HUES64 (cell line): ENCODE measurements around the gene CDH13.

ENCODE experiments used
- H3K27ac ChIP-seq: 2 replicates; pipeline ENCODE4 v1.7.0; 2013; ENCODE audit warnings: low read depth, low read length, inconsistent platforms
- H3K27me3 ChIP-seq: 2 replicates; pipeline ENCODE4 v1.6.1; 2013; ENCODE audit warnings: mild to moderate bottlenecking, low read length; ENCODE audit not compliant: insufficient read depth
- H3K36me3 ChIP-seq: 2 replicates; pipeline ENCODE4 v1.6.1; 2013; ENCODE audit warnings: mild to moderate bottlenecking, low read length; ENCODE audit not compliant: insufficient read depth
- H3K4me1 ChIP-seq: 2 replicates; pipeline ENCODE4 v1.6.1; 2013; ENCODE audit warnings: mild to moderate bottlenecking, low read length, moderate library complexity; ENCODE audit not compliant: insufficient read depth
- H3K4me3 ChIP-seq: 2 replicates; pipeline ENCODE4 v1.5.1; 2013; ENCODE audit warnings: mild to moderate bottlenecking, low read length, moderate library complexity
- H3K9ac ChIP-seq: 2 replicates; pipeline ENCODE4 v1.6.1; 2013; ENCODE audit warnings: mild to moderate bottlenecking, low read depth, low read length
- H3K9me3 ChIP-seq: 2 replicates; pipeline ENCODE4 v1.6.1; 2013; ENCODE audit warnings: low read depth, low read length; ENCODE audit not compliant: insufficient read depth
- WGBS: fragments of 150-250, 120-280 bp; methylation state at CpG from one replicate; pipeline ENCODE4 v1.1.7; 2013; ENCODE audit warnings: missing lambda C conversion rate; 5-methylcytosine and 5-hydroxymethylcytosine counted together

The CDH13 gene

GRCh38 chr16:83402967-83403366 is 776.2 kb downstream of the CDH13 start:
- 90% methylated on average over 3 of the region's 4 CpGs for WGBS
- no peaks in the 10 kb centered on the region for H3K36me3 ChIP-seq
- H3K9ac ChIP-seq, result no peak overlapping the region
- no peak overlapping the region for H3K4me3 ChIP-seq
- no peaks in the 10 kb centered on the region for H3K27me3 ChIP-seq
- H3K27ac ChIP-seq, result no peak overlapping the region
- H3K9me3 ChIP-seq, result no peaks in the 10 kb centered on the region
- no peaks in the 10 kb centered on the region for H3K4me1 ChIP-seq

GRCh38 chr16:83403761-83404160 is 777.0 kb downstream of the CDH13 start:
- Histone ChIP-seq H3K36me3 (no peaks in the 10 kb centered on the region), H3K27ac (no peak overlapping the region), H3K9me3 (no peaks in the 10 kb centered on the region), H3K4me1 (no peaks in the 10 kb centered on the region), H3K9ac (no peak overlapping the region), H3K4me3 (no peak overlapping the region), H3K27me3 (no peaks in the 10 kb centered on the region)
- WGBS, result 100% methylated on average over 2 of the region's 2 CpGs

GRCh38 chr16:83404261-83404660 is 777.5 kb downstream of the CDH13 start:
- no peak overlapping the region for H3K4me3 ChIP-seq
- H3K4me1 ChIP-seq, result no peaks in the 10 kb centered on the region
- 93% methylated on average over 3 of the region's 3 CpGs for WGBS
- no peak overlapping the region for H3K9ac ChIP-seq
- H3K36me3 ChIP-seq, result no peaks in the 10 kb centered on the region
- no peaks in the 10 kb centered on the region for H3K9me3 ChIP-seq
- H3K27ac ChIP-seq, result no peak overlapping the region
- H3K27me3 ChIP-seq, result no peaks in the 10 kb centered on the region

- no peaks in the 10 kb centered on the region for H3K4me1 ChIP-seq
- H3K9ac ChIP-seq, result no peak overlapping the region
- H3K9me3 ChIP-seq, result no peaks in the 10 kb centered on the region
- H3K4me3 ChIP-seq, result no peak overlapping the region
- WGBS, result 88% methylated on average over 5 of the region's 5 CpGs
- no peaks in the 10 kb centered on the region for H3K27me3 ChIP-seq
- H3K36me3 ChIP-seq, result no peaks in the 10 kb centered on the region
- no peak overlapping the region for H3K27ac ChIP-seq
These were observed 781.2 kb downstream of the CDH13 start for GRCh38 chr16:83407928-83408327.

- WGBS, result 88% methylated on average over 3 of the region's 3 CpGs
- Histone ChIP-seq H3K9ac (no peak overlapping the region), H3K27me3 (no peaks in the 10 kb centered on the region)
These were observed 782.6 kb downstream of the CDH13 start for GRCh38 chr16:83409347-83409746.

GRCh38 chr16:83418565-83418964 is 791.8 kb downstream of the CDH13 start:
- Histone ChIP-seq H3K36me3 (no peaks in the 10 kb centered on the region), H3K4me1 (no peaks in the 10 kb centered on the region), H3K27ac (no peak overlapping the region), H3K9me3 (no peaks in the 10 kb centered on the region), H3K27me3 (no peaks in the 10 kb centered on the region), H3K9ac (no peak overlapping the region), H3K4me3 (no peak overlapping the region)
- 86% methylated on average over 1 of the region's 1 CpG for WGBS

More at GRCh38 chr16:83409347-83409746, 782.6 kb downstream of the CDH13 start:
- Histone ChIP-seq H3K4me1 (no peaks in the 10 kb centered on the region), H3K4me3 (no peak overlapping the region), H3K27ac (no peak overlapping the region), H3K36me3 (no peaks in the 10 kb centered on the region), H3K9me3 (no peaks in the 10 kb centered on the region)

GRCh38 chr16:83420206-83420760 is 793.5 kb downstream of the CDH13 start:
- no peaks in the 10 kb centered on the region for H3K27me3 ChIP-seq
- no peak overlapping the region for H3K4me3 ChIP-seq
- WGBS, result 87% methylated on average over 9 of the region's 9 CpGs
- no peaks in the 10 kb centered on the region for H3K36me3 ChIP-seq
- no peaks in the 10 kb centered on the region for H3K4me1 ChIP-seq
- no peaks in the 10 kb centered on the region for H3K9me3 ChIP-seq
- no peak overlapping the region for H3K27ac ChIP-seq
- no peak overlapping the region for H3K9ac ChIP-seq

- WGBS, result 91% methylated on average over 3 of the region's 3 CpGs
- Histone ChIP-seq H3K27ac (no peak overlapping the region), H3K9ac (no peak overlapping the region), H3K4me3 (no peak overlapping the region), H3K36me3 (no peaks in the 10 kb centered on the region), H3K27me3 (no peaks in the 10 kb centered on the region), H3K4me1 (no peaks in the 10 kb centered on the region), H3K9me3 (no peaks in the 10 kb centered on the region)
These were observed 806.4 kb downstream of the CDH13 start for GRCh38 chr16:83433201-83433600.

- Histone ChIP-seq H3K9ac (no peak overlapping the region), H3K27ac (no peak overlapping the region), H3K9me3 (no peaks in the 10 kb centered on the region), H3K4me1 (no peaks in the 10 kb centered on the region), H3K36me3 (no peaks in the 10 kb centered on the region), H3K27me3 (no peaks in the 10 kb centered on the region), H3K4me3 (no peak overlapping the region)
- WGBS, result 97% methylated on average over 6 of the region's 7 CpGs
These were observed 810.3 kb downstream of the CDH13 start for GRCh38 chr16:83437036-83437435.

- H3K27ac ChIP-seq, result no peak overlapping the region
- H3K9me3 ChIP-seq, result no peaks in the 10 kb centered on the region
- no peak overlapping the region for H3K9ac ChIP-seq
- 89% methylated on average over 3 of the region's 3 CpGs for WGBS
- no peak overlapping the region for H3K4me3 ChIP-seq
- H3K36me3 ChIP-seq, result no peaks in the 10 kb centered on the region
- no peaks in the 10 kb centered on the region for H3K27me3 ChIP-seq
- H3K4me1 ChIP-seq, result no peaks in the 10 kb centered on the region
These were observed 811.6 kb downstream of the CDH13 start for GRCh38 chr16:83438326-83438725.

- no peaks in the 10 kb centered on the region for H3K9me3 ChIP-seq
- H3K4me3 ChIP-seq, result no peak overlapping the region
- WGBS, result 94% methylated on average over 6 of the region's 6 CpGs
- H3K27ac ChIP-seq, result no peak overlapping the region
- H3K9ac ChIP-seq, result no peak overlapping the region
- H3K4me1 ChIP-seq, result no peaks in the 10 kb centered on the region
- no peaks in the 10 kb centered on the region for H3K36me3 ChIP-seq
- no peaks in the 10 kb centered on the region for H3K27me3 ChIP-seq
These were observed 812.6 kb downstream of the CDH13 start for GRCh38 chr16:83439412-83439811.

GRCh38 chr16:83441517-83441916 is 814.7 kb downstream of the CDH13 start:
- H3K36me3 ChIP-seq, result no peaks in the 10 kb centered on the region
- H3K9me3 ChIP-seq, result no peaks in the 10 kb centered on the region
- H3K27me3 ChIP-seq, result no peaks in the 10 kb centered on the region
- no peak overlapping the region for H3K27ac ChIP-seq
- no peaks in the 10 kb centered on the region for H3K4me1 ChIP-seq
- WGBS, result 87% methylated on average over 3 of the region's 4 CpGs
- H3K9ac ChIP-seq, result no peak overlapping the region
- no peak overlapping the region for H3K4me3 ChIP-seq
